ENCODE results near the gene GRK4. TPM values are rescaled to one million over a fixed set of nuclear protein-coding genes. Genes with fewer than 3 reads are reported as not detected.

The GRK4 gene
- polyA plus RNA-seq, 1 of the 3 experiments (the other 2 are of a cell fraction): 2.7 TPM

- Histone ChIP-seq H3K4me1 (ENCODE audit: control insufficient read depth in 1 of 2, insufficient read depth in 2 of 2, low read depth in 1 of 2, low read length in 1 of 2) (peaks cover 0 to 9% of the 10 kb centered on the region in 2 experiments; a peak in 2 of 4 replicates), H4K20me1 (ENCODE audit: insufficient read depth) (peaks cover 4% of the 10 kb centered on the region), H3K9ac (no peak overlapping the region), H3K4me3 (ENCODE audit: low read depth in 2 of 2, low read length in 1 of 2) (no peak overlapping the region), H3F3A (replicated peaks; ENCODE audit: insufficient read depth) (peaks cover 3% of the 10 kb centered on the region), H2AFZ (ENCODE audit: low read depth) (peak overlapping the region; percentile 65; the same call in 1 of the 2 replicates), H3K9me3 (no peaks in the 10 kb centered on the region), H3K9me2 (no peaks in the 10 kb centered on the region), H3K4me2 (no peak overlapping the region), H3K27ac (ENCODE audit: low read depth in 2 of 2, low read length in 1 of 2) (no peak overlapping the region), H3K36me3 (replicated peaks in 1 of 2; ENCODE audit: control insufficient read depth in 1 of 2, insufficient read depth in 2 of 2, low read length in 1 of 2) (no peaks in the 10 kb centered on the region), H3K27me3 (ENCODE audit: insufficient read depth) (no peaks in the 10 kb centered on the region), H3K79me2 (ENCODE audit: insufficient read depth) (peaks cover 7% of the 10 kb centered on the region; the same call in 1 of the 2 replicates)
- DNase-seq: no peak
- TF ChIP-seq POLR2AphosphoS5 (IDR thresholded peaks at IDR 0.05; ENCODE audit: low read depth, low read length): no peak
- no peak for TF ChIP-seq FOSL2 (IDR thresholded peaks at IDR 0.05; ENCODE audit: borderline replicate concordance, low read depth)
- no peak for TF ChIP-seq IRF3 (IDR thresholded peaks at IDR 0.05; ENCODE audit: low read depth, low read length)
- TF ChIP-seq SMC3 (IDR thresholded peaks at IDR 0.05; ENCODE audit: low read depth, low read length): no peak
- TF ChIP-seq CHD2 (IDR thresholded peaks at IDR 0.05; ENCODE audit: low read length, partially characterized antibody): no peak
- TF ChIP-seq RAD21 (IDR thresholded peaks at IDR 0.05; ENCODE audit: low read length): no peak
- TF ChIP-seq EZH2phosphoT487 (IDR thresholded peaks at IDR 0.05; ENCODE audit: borderline replicate concordance, low read depth): no peak
- no peak for TF ChIP-seq MAX (IDR thresholded peaks at IDR 0.05; ENCODE audit: low read depth)
- no peak for TF ChIP-seq TEAD4 (IDR thresholded peaks at IDR 0.05; ENCODE audit: borderline replicate concordance, insufficient read depth)
- TF ChIP-seq MEF2A (IDR thresholded peaks at IDR 0.05; ENCODE audit: borderline replicate concordance, low read depth): no peak
- no peak for TF ChIP-seq RXRA (IDR thresholded peaks at IDR 0.05; ENCODE audit: borderline replicate concordance, low read depth)
- TF ChIP-seq FOXM1 (IDR thresholded peaks at IDR 0.05; ENCODE audit: low read depth): no peak
- TF ChIP-seq REST (IDR thresholded peaks at IDR 0.05; ENCODE audit: low read depth, low read length): no peak
- no peak for TF ChIP-seq TAF1 (IDR thresholded peaks at IDR 0.05; ENCODE audit: borderline replicate concordance, low read depth, low read length)
- TF ChIP-seq MXI1 (IDR thresholded peaks at IDR 0.05; ENCODE audit: low read depth, low read length): no peak
- ChIA-PET POLR2A (no interaction called here), CTCF (interaction anchor here (0.6 kb wide), 1 partner anchor 165 kb away, joined by 3 read pairs; no protein-coding TSS in a partner anchor)
- 66% methylated on average over 3 of the region's 3 CpGs for WGBS (ENCODE audit: low lambda C conversion rate)
Measured at GRCh38 chr4:3070709-3071500, 107.5 kb downstream of the GRK4 start.
